Midbrain (tissue), 1 donor: Measurements from ENCODE around the gene REC8.

ENCODE experiments used
- DNase-seq: peaks from one replicate; lab custom pipeline; 2025; lab: John Stamatoyannopoulos, UW

The REC8 gene

DNA sequence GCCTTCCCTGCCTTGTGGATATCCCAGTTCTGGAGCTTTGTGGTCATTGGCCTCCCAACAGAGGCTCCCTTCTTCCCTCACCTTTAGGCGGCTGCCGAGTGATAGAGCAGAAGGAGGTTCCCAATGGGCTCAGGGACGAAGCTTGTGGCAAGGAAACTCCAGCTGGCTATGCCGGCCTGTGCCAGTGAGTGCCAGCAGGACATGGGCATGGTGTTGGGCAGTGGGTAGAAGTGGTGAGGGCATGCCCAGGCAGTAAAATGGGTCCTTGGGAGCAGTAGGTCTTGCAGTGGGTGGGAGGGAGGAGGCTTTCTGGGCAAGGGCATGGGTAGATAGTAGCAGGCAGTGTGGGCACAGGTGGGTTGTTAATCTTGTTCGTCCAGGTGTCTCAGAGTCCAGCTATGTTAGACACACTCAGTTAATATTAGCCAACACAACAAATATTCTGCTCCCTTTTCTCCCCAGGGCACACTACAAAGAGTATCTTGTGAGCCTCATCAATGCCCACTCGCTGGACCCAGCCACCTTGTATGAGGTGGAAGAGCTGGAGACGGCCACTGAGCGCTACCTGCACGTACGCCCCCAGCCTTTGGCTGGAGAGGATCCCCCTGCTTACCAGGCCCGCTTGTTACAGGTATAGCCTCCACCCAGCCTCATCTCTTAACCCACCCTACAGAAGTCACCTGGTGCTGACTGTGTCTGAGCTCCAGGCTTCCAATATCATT is 11.9 kb upstream of the REC8 start:
- DNase-seq, result no peak

DNA sequence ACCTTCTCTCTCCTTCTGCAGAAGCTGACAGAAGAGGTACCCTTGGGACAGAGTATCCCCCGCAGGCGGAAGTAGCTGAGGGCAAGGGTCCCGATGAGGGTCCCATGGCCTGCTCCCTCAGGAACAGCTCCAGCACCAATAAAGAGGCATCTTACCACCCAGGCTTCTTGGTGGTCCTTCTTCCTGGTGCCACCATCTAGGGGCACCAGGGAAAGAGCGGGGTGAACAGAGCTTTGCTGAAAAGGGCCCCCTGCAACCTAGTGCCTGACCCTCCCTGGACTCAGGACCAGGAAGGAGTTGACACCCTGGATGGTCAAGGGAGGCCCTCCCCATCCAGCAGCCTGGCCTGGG is 11.4 kb upstream of the REC8 start:
- DNase-seq, result no peak

DNA sequence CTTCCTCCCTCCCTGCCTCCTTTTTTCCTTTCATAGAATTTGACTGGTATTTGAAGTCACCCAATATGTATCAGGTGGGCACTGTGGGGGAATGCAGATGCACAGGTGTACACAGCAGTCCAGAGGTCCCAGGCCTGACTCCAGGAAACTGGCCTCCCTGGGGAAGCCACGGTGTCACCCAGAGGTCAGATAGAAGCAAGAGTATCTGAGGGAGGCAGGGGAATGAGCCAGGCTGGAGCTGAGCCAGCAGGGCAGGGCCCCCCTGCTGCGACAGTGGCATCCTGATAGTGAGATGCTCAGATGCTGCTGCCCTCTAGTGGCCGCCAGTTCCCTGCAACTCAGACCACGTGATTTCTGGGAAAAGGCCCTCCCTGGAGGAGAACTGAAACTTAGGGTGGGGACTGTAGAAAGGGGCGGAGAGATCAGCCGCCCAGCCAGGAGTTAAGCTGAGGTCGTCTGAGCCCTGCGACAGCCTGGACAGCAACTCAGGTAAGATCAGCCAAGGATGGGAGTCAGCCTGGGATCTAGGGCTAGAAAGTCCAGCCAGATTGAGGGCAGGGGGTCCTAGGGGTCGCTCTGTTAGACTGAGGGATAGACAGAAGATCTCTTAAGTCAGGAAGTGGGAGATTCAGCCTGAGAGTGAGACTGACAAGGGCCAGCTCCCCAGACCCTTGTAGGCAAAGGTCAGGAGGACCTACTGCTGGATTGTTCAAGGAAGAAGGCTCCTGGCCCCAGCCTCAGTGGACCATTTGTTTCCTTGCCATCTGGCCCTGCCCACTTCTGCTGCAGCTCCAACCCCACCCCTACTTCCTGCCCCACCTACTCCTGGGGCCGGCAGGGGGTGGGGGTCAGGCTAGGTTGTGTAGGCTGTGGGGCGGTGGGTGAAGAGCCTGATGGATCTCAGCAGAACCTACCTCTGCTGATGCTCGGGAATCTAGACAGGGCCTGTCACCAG is 10.8 kb upstream of the REC8 start, which contains the start of gene IRF9:
Gene IRF9 (plus strand): TSS at position 416 of the 955 bp plus-strand sequence. CDS start 880 bp downstream, outside the sequence.
- peak; percentile 95 for DNase-seq

DNA sequence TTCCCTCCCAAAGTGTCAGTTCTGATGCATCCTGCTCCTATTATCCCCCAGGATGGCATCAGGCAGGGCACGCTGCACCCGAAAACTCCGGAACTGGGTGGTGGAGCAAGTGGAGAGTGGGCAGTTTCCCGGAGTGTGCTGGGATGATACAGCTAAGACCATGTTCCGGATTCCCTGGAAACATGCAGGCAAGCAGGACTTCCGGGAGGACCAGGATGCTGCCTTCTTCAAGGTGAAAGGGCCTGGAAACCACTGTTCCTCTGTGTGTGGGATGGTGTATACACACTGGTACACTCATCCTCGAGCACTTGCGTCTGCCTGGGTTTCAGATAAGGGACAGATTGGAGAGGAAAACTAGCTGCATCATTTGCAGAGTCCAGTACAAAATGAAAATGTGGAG is 9.8 kb upstream of the REC8 start:
- DNase-seq, result peak; percentile 37

DNA sequence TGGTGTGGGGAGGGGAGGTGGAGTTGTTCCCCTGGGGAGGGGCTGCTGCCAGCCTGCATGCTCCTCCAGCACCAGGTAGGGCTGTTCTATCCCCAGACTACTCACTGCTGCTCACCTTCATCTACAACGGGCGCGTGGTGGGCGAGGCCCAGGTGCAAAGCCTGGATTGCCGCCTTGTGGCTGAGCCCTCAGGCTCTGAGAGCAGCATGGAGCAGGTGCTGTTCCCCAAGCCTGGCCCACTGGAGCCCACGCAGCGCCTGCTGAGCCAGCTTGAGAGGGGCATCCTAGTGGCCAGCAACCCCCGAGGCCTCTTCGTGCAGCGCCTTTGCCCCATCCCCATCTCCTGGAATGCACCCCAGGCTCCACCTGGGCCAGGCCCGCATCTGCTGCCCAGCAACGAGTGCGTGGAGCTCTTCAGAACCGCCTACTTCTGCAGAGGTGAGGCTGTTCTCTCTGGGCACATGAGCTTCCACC is 7.3 kb upstream of the REC8 start:
- no peak for DNase-seq

DNA sequence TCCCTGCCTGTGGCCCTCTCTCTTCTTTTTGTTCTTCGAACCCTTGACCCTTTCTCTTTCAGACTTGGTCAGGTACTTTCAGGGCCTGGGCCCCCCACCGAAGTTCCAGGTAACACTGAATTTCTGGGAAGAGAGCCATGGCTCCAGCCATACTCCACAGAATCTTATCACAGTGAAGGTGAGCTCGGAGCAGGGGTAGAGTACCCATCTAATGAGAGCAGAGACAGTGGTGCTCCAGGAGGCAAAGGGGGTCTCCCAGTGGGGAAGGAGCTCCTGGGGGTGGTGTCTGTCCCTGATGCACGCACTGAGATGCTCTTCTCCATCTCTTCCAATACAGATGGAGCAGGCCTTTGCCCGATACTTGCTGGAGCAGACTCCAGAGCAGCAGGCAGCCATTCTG is 6.1 kb upstream of the REC8 start:
- DNase-seq, result no peak

DNA sequence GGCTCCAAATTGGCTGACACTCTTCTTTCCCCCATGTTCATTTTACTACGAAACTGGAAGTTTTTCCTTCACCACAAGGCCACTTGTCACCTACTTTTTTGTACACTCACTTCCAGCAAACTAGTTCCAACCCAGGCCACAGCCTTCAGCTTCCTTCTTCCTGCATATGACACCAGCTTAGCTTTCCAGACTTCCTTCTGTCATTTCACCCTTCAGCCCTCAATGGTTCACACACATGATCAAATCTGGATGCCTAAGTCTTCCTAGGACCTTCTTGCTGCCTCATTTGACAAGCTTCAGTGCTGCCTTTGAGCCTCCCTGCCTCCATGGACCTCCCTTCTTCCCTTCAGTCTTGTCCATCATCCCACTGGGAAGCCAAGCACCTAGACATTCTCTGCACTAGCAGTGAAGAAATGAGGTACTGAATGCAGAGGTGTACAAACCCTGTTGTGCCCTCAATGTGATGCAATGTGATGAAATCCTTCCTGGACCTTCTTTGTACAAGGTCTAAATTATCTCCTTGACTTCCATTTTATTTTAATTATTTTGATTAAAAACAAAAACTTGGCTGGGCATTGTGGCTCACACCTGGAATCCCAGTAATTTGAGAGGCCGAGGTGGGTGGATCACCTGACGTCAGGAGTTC is 4.3 kb upstream of the REC8 start:
- DNase-seq, result no peak

DNA sequence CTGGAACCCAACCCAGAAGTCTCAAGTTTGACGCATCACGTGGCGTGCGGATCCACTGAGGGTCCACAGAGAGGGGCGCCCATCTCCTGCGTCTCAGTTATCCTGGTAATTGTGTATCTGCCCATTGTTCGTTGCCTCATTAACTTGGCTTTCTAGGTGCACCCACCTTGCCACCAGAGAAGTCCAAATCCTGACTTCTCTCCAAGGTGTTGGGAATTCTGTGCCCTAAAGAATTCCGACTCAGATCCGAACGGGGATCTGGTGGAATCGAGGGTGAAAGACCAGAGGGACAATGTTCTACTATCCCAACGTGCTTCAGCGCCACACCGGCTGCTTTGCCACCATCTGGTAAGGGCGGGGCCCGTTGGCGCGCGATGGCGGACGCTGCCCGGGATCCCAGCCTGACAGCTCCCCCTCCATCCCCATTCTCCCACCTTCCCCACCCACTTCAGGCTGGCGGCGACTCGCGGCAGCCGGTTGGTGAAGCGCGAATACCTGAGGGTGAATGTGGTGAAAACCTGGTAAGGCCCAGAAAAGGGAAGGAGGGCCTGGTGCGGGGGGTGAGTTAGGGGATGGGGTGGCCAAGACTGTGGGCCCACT is 481 bp downstream of the REC8 start:
- no peak for DNase-seq

DNA sequence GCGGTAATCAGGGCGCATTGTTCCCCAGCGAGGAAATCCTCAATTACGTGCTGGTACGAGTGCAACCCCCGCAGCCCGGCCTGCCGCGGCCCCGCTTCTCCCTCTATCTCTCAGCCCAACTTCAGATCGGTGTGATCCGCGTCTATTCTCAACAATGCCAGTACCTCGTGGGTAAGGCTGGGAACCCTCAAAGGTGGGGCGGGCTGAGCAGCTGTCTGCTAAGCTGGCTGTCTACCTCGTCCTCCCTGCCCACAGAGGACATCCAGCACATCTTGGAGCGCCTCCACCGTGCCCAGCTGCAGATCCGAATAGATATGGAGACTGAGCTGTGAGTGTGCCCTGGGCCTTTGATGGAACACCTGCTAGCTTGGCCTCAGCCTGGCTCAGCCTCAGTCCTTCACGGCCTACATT is 996 bp downstream of the REC8 start:
- DNase-seq, result no peak

DNA sequence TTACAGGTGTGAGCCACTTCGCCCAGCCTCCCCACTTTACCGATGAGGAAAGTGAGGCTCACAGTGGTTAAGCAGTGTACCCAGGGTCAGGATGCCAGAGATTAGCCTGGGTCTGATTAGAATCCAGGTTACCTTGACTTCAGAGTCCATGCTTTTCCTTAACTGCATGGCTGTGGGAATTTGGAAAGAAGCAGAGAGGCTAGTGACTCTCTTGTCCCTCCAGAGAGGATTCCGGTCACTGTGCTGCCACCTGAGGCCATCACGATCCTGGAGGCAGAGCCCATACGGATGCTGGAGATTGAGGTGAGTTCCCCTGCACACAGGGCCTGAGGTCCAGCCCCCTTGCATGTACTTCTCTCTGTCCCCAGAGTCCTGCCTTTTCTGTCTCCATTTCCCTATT is 4.7 kb downstream of the REC8 start:
- no peak for DNase-seq

DNA sequence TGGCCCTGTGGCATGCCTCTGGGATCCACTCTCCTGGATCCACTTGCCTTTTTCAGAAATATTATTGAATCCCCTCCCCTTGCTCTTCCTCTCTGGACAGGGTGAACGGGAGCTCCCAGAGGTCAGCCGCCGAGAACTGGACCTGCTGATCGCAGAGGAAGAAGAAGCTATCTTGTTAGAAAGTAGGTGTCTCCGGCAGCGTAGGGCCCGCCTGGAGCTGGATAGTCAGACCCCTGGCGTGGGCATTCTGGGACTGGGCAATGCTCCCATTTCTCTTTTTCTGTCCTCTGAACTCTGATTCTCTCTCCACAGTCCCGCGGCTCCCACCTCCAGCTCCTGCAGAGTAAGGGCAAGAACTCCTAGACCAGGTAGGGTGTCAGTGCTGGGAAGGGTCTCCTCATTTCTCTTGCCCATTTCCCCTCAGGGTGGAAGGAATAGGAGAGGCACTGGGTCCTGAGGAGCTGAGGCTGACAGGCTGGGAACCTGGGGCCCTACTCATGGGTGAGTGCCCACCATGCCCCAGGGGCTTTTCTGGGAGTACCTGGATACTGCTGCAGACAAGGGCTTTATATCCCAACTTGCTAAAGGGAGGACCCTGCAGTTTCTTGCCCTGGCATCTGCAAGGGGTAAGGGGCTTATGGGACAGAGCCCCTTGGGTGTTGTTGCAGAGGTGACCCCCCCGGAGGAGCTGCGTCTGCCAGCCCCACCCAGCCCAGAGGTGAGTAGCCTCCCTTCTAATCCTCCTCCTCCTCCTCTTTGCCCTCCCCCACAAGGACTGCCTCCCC is 5.4 kb downstream of the REC8 start:
- DNase-seq, result no peak

DNA sequence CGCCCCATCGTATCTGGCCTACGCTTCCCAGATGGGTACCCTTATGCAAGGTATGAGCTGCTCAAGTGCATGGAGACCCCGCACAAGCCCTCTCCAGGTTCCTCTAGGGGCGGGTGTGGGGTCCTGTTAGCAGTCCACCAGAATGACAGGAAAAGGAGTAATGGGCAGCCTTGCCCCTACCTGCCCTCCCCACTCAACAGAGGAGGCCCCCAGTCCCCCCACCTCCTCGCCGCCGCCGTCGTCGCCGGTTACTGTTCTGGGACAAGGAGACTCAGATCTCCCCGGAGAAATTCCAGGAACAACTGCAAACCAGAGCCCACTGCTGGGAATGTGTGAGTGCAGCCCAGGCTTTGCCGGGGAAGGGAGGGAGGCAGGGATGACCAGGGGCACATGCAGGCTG is 6.0 kb downstream of the REC8 start:
- DNase-seq, result no peak

DNA sequence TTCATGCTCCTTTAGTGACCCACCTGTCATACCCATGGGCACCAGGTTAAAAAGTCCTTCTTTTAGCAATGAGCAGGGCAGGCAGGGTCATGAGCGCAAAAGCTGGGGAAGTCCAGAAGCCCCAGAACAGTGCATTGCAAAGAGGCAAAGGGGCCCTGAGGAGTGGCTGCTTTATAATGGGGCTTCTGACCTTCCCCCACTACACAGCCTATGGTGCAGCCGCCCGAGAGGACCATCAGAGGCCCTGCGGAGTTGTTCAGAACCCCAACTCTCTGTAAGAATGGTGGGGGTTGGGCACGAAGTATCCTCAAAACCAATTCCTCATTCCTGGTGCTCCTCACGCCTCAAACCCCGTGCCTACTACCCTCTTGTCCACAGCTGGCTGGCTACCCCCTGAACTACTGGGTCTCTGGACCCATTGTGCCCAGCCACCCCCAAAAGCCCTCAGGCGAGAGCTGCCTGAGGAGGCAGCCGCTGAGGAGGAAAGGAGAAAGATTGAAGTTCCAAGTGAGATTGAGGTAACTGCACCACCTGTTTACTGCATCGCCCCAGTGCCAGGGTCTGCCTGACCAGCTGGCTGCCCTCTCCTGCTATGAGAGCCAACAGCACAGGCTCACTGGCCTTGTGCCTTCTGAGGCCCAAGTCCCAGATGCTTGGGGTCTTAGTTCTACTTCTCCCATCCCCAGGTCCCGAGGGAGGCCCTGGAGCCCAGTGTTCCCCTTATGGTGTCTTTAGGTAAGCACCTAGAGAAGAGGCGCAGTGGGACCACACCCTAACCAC is 6.7 kb downstream of the REC8 start:
- no peak for DNase-seq

DNA sequence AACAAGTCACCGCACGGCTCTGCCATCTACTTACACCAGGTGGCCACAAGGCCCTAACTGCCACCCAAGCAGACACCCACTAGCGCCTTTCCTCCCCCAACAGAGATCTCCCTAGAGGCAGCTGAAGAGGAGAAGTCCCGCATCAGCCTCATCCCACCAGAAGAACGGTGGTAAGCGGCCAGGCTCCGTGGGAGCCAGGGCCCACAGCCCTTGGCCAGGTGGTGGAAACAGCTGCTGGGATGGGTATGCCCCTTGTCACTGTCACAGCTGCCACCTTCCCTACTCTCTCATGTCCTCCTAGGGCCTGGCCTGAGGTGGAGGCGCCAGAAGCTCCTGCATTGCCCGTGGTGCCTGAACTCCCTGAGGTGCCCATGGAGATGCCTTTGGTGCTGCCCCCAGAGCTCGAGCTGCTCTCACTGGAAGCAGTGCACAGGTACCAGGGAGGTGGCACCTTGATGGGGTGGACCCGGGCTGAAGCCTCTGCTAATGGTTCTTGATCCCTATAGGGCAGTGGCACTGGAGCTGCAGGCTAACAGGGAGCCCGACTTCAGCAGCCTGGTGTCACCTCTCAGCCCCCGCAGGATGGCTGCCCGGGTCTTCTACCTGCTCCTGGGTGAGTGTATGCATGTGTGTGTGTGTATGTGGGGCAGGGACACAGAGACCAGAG is 7.5 kb downstream of the REC8 start:
- no peak for DNase-seq

DNA sequence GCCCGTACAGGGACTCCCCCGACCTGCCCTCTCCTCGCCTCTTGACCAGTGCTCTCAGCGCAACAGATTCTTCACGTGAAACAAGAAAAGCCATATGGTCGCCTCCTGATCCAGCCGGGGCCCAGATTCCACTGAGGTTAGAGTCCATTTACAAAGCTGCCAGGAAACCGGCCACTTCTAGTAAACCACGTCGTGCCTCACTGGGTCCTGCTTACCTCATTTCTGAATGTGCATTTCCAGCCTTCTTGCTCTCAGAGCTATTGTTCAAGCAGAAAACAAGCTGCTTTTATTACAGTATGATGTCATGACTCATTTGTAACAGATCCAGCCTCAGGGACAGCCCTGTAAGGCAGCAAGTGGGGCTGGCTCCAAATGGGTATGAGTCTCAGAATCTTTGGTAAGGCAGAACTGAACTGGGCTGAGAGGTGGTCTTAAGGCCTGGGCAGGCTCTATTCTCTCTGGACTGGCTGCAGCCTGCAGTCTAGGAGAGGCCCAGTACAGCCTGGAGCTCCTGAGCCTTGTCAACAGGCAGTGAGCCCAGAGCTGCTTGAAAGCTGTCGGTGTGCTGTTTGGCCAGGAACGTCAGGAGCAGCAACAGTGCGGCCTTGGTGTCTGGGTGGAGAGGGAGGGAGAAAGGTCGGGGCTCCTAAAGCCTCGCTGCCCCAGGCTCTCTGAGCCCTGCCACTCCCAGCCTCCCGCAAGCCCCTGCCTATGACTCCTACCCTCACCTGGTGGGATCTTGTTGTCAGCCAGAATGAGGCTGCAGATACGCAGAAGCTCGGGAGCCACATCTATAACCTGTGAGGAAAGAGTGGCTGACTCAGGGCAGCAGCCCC is 8.3 kb downstream of the REC8 start:
- peak; percentile 40 for DNase-seq

DNA sequence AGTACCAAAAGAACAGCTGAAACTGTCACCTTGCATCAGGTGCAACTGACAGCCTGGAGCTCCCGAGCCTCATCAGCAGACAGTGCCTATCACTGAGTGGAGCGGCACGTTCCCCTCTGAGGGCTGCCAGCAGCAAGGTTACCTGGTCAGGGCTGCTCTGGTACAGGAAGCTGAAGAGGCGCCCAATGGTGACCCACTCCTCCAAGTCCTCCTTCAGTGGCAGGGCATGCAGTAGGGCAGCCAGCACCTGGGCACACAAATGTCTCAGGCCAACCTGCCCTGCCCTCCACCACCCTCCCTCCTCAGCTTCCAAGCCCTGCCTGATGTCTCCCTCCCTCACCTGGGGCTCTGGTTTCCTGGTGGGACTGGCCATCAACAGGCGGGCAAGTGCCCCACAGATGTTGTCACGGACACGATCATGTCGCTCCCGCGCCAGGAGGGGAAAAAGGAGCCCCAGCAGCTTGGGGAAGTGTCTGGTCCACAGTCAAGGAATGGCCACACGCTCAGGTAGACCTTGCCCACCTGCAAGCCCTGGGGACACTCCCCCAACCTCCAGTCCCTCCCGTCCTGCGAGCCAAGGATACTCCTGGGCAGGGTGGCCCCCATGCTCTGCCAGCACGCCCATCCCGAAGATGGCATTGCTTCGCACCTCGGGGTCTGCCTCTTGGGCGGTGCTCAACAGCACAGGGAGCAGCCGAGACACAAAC is 9.6 kb downstream of the REC8 start:
- no peak for DNase-seq

DNA sequence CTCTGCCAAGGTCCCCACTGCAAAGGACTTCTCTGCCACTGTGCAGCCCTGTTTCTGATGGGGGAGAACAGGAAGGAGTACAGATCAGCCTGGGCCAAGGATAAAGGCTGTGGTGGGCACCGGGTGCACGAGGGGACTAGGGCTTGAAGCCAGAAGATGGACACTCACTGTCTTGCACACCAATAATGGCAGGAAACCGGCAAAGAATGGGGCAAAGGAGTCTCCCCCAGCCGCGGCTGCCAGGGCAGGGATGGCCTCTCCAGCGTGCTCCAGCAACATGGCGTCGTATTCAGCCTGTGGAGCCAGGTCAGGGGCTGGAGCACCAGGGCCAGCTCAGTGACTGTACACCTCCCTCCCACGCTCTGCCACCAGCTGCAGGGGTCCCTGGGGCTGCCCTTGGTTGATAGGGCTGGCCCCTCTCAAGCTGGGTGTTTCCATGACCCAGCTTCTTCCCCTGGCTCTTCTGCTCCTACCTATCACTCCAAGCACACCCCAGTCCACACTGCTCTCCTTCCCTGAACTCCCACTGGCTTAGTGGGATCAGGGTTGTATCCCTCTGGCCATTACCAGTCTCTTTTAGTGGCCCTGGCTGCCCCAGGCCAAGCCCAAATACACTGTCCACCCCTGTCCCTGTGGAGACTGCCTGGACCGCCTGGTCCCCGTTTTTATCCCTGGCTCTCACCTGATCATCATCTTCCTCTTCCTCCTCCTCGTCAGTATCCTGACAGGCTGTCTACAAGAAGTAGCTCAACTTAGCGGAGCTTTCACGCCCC is 10.4 kb downstream of the REC8 start:
- DNase-seq, result no peak

DNA sequence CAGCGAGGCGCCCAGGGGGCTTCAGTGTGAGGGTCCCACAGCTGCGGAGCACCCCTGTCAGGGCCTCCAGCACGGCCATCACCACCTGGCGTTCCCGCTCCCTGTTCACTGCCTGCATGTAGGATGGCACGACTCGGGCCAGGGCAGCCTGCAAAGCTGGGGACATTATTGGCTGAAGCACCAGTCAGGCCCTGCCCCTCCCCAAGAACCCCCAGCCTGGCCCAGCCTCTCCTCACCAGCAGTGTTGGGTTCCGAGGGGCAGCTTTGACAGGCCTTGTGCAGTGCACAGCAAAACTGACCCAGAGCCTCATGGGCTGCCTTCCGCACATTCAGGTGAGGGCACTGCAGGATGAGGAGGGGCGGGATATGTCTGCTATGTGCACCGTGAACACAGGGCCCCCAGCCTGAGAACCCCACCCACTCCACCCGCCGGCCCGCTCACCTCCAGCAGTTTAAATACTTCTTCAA is 11.2 kb downstream of the REC8 start:
- no peak for DNase-seq
